Astrocyte (in vitro differentiated cells and primary cell): ENCODE measurements around the gene MAGEB17. TPM values are rescaled to one million over a fixed set of nuclear protein-coding genes. Genes with fewer than 3 reads are reported as not detected.

ENCODE experiments used
- DNase-seq: peaks from one replicate; pipeline ENCODE4 v3.0.0-alpha.2; 2010; ENCODE audit warnings: low read depth
- FAIRE-seq: peaks from 2 replicates; lab custom pipeline; 2011; peaks lifted over from hg19 to GRCh38; lab: Jason Lieb, UNC
- H2AFZ ChIP-seq: 2 replicates; pipeline ENCODE4 v1.6.0; 2012; ENCODE audit warnings: low read depth, low read length, inconsistent platforms
- H3K27ac ChIP-seq: 2 replicates; pipeline ENCODE4 v1.5.1; 2011; ENCODE audit warnings: low read depth, low read length, inconsistent platforms
- H3K27me3 ChIP-seq: 2 replicates; pipeline ENCODE4 v1.6.0; 2011; ENCODE audit warnings: low read length, inconsistent platforms; ENCODE audit not compliant: insufficient read depth
- H3K36me3 ChIP-seq: 2 replicates; pipeline ENCODE4 v1.5.1; 2011; ENCODE audit warnings: low read length, inconsistent platforms; ENCODE audit not compliant: insufficient read depth
- H3K4me1 ChIP-seq: 2 replicates; pipeline ENCODE4 v1.5.1; 2011; ENCODE audit warnings: low read length, inconsistent platforms; ENCODE audit not compliant: insufficient read depth
- H3K4me2 ChIP-seq: 2 replicates; pipeline ENCODE4 v1.6.0; 2012; ENCODE audit warnings: low read length, inconsistent platforms
- H3K4me3 ChIP-seq: 2 replicates; pipeline ENCODE4 v1.5.1; 2011; ENCODE audit warnings: low read depth, mild to moderate bottlenecking, low read length, inconsistent platforms; ENCODE audit not compliant: insufficient read depth
- H3K79me2 ChIP-seq: 2 replicates; pipeline ENCODE4 v1.6.0; 2012; ENCODE audit warnings: mild to moderate bottlenecking, low read length, inconsistent platforms; ENCODE audit not compliant: insufficient read depth
- H3K9ac ChIP-seq: 2 replicates; pipeline ENCODE4 v1.6.0; 2012; ENCODE audit warnings: mild to moderate bottlenecking, low read length, inconsistent platforms
- H3K9me3 ChIP-seq: 2 replicates; pipeline ENCODE4 v1.5.1; 2012; ENCODE audit warnings: low read depth, mild to moderate bottlenecking, low read length, inconsistent platforms; ENCODE audit not compliant: insufficient read depth
- H4K20me1 ChIP-seq: 2 replicates; pipeline ENCODE4 v1.6.0; 2012; ENCODE audit warnings: low read length, inconsistent platforms; ENCODE audit not compliant: insufficient read depth
- H3K27ac Mint-ChIP-seq: one replicate; pipeline ENCODE4 v1.8.0; 2021; ENCODE audit warnings: mild to moderate bottlenecking, mixed read lengths; ENCODE audit not compliant: unreplicated experiment
- H3K27me3 Mint-ChIP-seq: one replicate; pipeline ENCODE4 v1.8.0; 2021; ENCODE audit warnings: low read depth, mixed read lengths; ENCODE audit not compliant: unreplicated experiment
- H3K36me3 Mint-ChIP-seq: one replicate; pipeline ENCODE4 v1.8.0; 2021; ENCODE audit warnings: low read depth, mixed read lengths; ENCODE audit not compliant: unreplicated experiment
- H3K4me1 Mint-ChIP-seq: one replicate; pipeline ENCODE4 v1.8.0; 2021; ENCODE audit warnings: low read depth, mixed read lengths; ENCODE audit not compliant: unreplicated experiment
- H3K4me3 Mint-ChIP-seq: one replicate; pipeline ENCODE4 v1.8.0; 2021; ENCODE audit warnings: mild to moderate bottlenecking, moderate library complexity, mixed read lengths; ENCODE audit not compliant: unreplicated experiment
- H3K9me3 Mint-ChIP-seq: one replicate; pipeline ENCODE4 v1.8.0; 2021; ENCODE audit warnings: mild to moderate bottlenecking, mixed read lengths; ENCODE audit not compliant: unreplicated experiment
- CTCF ChIP-seq: IDR thresholded peaks from 2 replicates; pipeline ENCODE4 v1.5.1; 2011; ENCODE audit warnings: low read depth, mild to moderate bottlenecking, inconsistent platforms, low read length, moderate library complexity; ENCODE audit not compliant: insufficient read depth
- EZH2 ChIP-seq: IDR thresholded peaks from 2 replicates; pipeline ENCODE4 v1.6.1; 2012; ENCODE audit warnings: mild to moderate bottlenecking, low read length, inconsistent platforms; ENCODE audit not compliant: insufficient read depth
- total RNA-seq: library from RNA; stranded (reverse); gene quantifications from 2 replicates; pipeline ENCODE4 v1.2.1, GENCODE V29; 2021

The MAGEB17 gene
- total RNA-seq, 1 donor from 2014 or later: not detected

DNA sequence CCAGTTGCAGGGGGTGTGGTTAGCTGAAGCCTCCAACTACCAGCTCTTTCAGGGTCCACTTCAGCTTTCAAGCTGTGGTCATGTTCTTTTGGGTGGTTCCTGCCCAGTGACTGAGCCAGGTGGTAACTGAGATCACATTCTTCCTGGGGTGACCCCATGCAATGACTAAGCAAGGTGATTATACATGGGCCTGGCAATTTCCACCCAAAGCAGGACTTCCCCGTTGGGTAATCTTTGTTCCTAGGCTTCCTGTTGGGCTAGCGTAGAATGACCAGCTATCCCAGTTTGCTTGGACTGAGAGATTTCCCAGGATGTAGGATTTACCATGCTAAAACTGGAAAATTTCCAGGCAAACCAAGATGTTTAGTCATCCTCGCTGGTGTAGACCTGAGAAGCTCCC lies 18.4 kb upstream of the MAGEB17 start:
- no peaks in the 10 kb centered on the region for H3K4me1 ChIP-seq
- no peaks in the 10 kb centered on the region for H3K27me3 ChIP-seq
- no peaks in the 10 kb centered on the region for H3K9me3 ChIP-seq
- no peak overlapping the region for H3K9ac ChIP-seq
- H3K4me2 ChIP-seq: no peak overlapping the region
- H4K20me1 ChIP-seq: no peaks in the 10 kb centered on the region
- no peaks in the 10 kb centered on the region for H3K4me1 Mint-ChIP-seq
- DNase-seq (no peak), FAIRE-seq (no peak)
- H3K36me3 ChIP-seq: no peaks in the 10 kb centered on the region
- no peak overlapping the region for H3K27ac ChIP-seq
- H3K4me3 ChIP-seq: no peak overlapping the region
- no peak overlapping the region for H2AFZ ChIP-seq
- H3K36me3 Mint-ChIP-seq: no peaks in the 10 kb centered on the region
- no peaks in the 10 kb centered on the region for H3K9me3 Mint-ChIP-seq
- H3K27ac Mint-ChIP-seq: no peak overlapping the region
- no peak for TF ChIP-seq EZH2
- no peak for TF ChIP-seq CTCF
- no peaks in the 10 kb centered on the region for H3K79me2 ChIP-seq
- H3K27me3 Mint-ChIP-seq: no peaks in the 10 kb centered on the region
- no peak overlapping the region for H3K4me3 Mint-ChIP-seq

GRCh38 chrX:16155581-16156096 lies 11.6 kb upstream of the MAGEB17 start:
- H3K27ac Mint-ChIP-seq: no peak overlapping the region

More at GRCh38 chrX:16155581-16156096, 11.6 kb upstream of the MAGEB17 start:
- Mint-ChIP-seq H3K27me3 (no peaks in the 10 kb centered on the region), H3K9me3 (no peaks in the 10 kb centered on the region), H3K36me3 (no peaks in the 10 kb centered on the region), H3K4me1 (peaks cover 9% of the 10 kb centered on the region), H3K4me3 (no peak overlapping the region)
- H3K4me3 ChIP-seq: no peak overlapping the region
- no peaks in the 10 kb centered on the region for H3K27me3 ChIP-seq
- H3K79me2 ChIP-seq: no peaks in the 10 kb centered on the region
- no peak for DNase-seq
- peak; percentile 65 for FAIRE-seq
- TF ChIP-seq CTCF (no peak), EZH2 (no peak)
- no peak overlapping the region for H3K27ac ChIP-seq
- no peaks in the 10 kb centered on the region for H4K20me1 ChIP-seq
- H3K4me2 ChIP-seq: no peak overlapping the region
- no peak overlapping the region for H2AFZ ChIP-seq
- no peak overlapping the region for H3K9ac ChIP-seq
- H3K36me3 ChIP-seq: no peaks in the 10 kb centered on the region
- H3K4me1 ChIP-seq: peaks cover 7% of the 10 kb centered on the region
- no peaks in the 10 kb centered on the region for H3K9me3 ChIP-seq
